Endothelial cell of umbilical vein (primary cell): ENCODE measurements around the gene PDLIM5. TPM values are rescaled to one million over a fixed set of nuclear protein-coding genes. Genes with fewer than 3 reads are reported as not detected.

ENCODE experiments used
- BruUV-seq: library from RNA; stranded (reverse); fragments of 400-500 nt; replicated peaks from 2 replicates; lab custom pipeline; 2021; lab: Mats Ljungman, UMichigan
- CTCF ChIA-PET: fragments of 300-600, 350-600 bp; sonication (Branson Sonifier 250); formaldehyde crosslinking; loops from one replicate; lab custom pipeline; 2021; ENCODE audit warnings: antibody characterized with exemption, inconsistent platforms; lab: Charles Lee
- POLR2A ChIA-PET: fragments of 300-600, 350-600 bp; sonication (Branson Sonifier 250); formaldehyde crosslinking; loops from one replicate; lab custom pipeline; 2021; ENCODE audit warnings: antibody characterized with exemption, inconsistent platforms; lab: Charles Lee
- DNase-seq: peaks from one replicate; pipeline ENCODE4 v3.0.0-alpha.2; 2011; ENCODE audit warnings: low read depth, low spot score
- FAIRE-seq: peaks from 2 replicates; lab custom pipeline; 2011; peaks lifted over from hg19 to GRCh38; lab: Jason Lieb, UNC
- H2AFZ ChIP-seq: 2 replicates; pipeline ENCODE4 v1.6.0; 2012; ENCODE audit warnings: low read depth, low read length, control low read depth, inconsistent platforms
- H3K27ac ChIP-seq: 2 replicates; pipeline ENCODE4 v1.5.1; 2011; ENCODE audit warnings: low read depth, mild to moderate bottlenecking, control low read depth, low read length, moderate library complexity; ENCODE audit not compliant: insufficient read depth
- H3K27me3 ChIP-seq, 2 experiments: 2 replicates each; pipeline versions ENCODE4 v1.6.0 to v1.6.1; 2011; ENCODE audit warnings: low read length in 2 of 2, mixed read lengths in 1 of 2; ENCODE audit not compliant: control insufficient read depth in 2 of 2, insufficient read depth in 2 of 2
- H3K36me3 ChIP-seq, 2 experiments: 2 replicates in 1 of 2; 3 replicates in 1 of 2; pipeline ENCODE4 v1.5.1; 2011; ENCODE audit warnings: low read length in 2 of 2, mild to moderate bottlenecking in 1 of 2, moderate library complexity in 1 of 2; ENCODE audit not compliant: control insufficient read depth in 2 of 2, insufficient read depth in 2 of 2; ENCODE audit errors: extremely low read depth in 1 of 2
- H3K4me1 ChIP-seq: 3 replicates; pipeline ENCODE4 v1.5.1; 2011; ENCODE audit warnings: mild to moderate bottlenecking, low read length; ENCODE audit not compliant: control insufficient read depth, insufficient read depth; ENCODE audit errors: extremely low read depth
- H3K4me2 ChIP-seq: 2 replicates; pipeline ENCODE4 v1.6.1; 2011; ENCODE audit warnings: low read length, control low read depth, mixed read lengths; ENCODE audit not compliant: insufficient read depth
- H3K4me3 ChIP-seq, 3 experiments: fragments of 200-600 bp in 1 of 3; sonication (generic), shearing (Covaris generic) in 1 of 3; replicated peaks in 1 of 3; 2 replicates each; pipeline ENCODE4 v1.5.1; 2011 to 2016; ENCODE audit warnings: control low read depth in 3 of 3, low read length in 3 of 3, mild to moderate bottlenecking in 2 of 3, inconsistent platforms in 1 of 3, low read depth in 1 of 3, moderate library complexity in 1 of 3; ENCODE audit not compliant: insufficient read depth in 1 of 3
- H3K79me2 ChIP-seq: 2 replicates; pipeline ENCODE4 v1.6.0; 2012; ENCODE audit warnings: low read length, inconsistent platforms; ENCODE audit not compliant: control insufficient read depth, insufficient read depth
- H3K9ac ChIP-seq: replicated peaks from 2 replicates; pipeline ENCODE3; 2011; ENCODE audit warnings: low read length, control low read depth; ENCODE audit not compliant: insufficient read depth; ENCODE audit errors: extremely low read depth
- H3K9me1 ChIP-seq: replicated peaks from 3 replicates; pipeline ENCODE4 v1.6.0; 2011; ENCODE audit warnings: mild to moderate bottlenecking, low read length; ENCODE audit not compliant: control insufficient read depth, insufficient read depth; ENCODE audit errors: extremely low read depth
- H3K9me3 ChIP-seq: replicated peaks from 2 replicates; pipeline ENCODE4 v1.5.1; 2012; ENCODE audit warnings: low read length, inconsistent platforms; ENCODE audit not compliant: control insufficient read depth, insufficient read depth
- H4K20me1 ChIP-seq: replicated peaks from 2 replicates; pipeline ENCODE3; 2011; ENCODE audit warnings: mild to moderate bottlenecking, low read length; ENCODE audit not compliant: control insufficient read depth, insufficient read depth; ENCODE audit errors: extremely low read depth
- EZH2 ChIP-seq: IDR thresholded peaks from 2 replicates; pipeline ENCODE4 v1.6.1; 2012; ENCODE audit warnings: borderline replicate concordance, low read depth, mild to moderate bottlenecking, moderate library complexity, low read length, inconsistent platforms; ENCODE audit not compliant: severe bottlenecking
- FOS ChIP-seq: IDR thresholded peaks from 2 replicates; pipeline ENCODE4 v1.6.1; 2011; ENCODE audit warnings: mild to moderate bottlenecking, low read length, moderate library complexity, borderline replicate concordance; ENCODE audit not compliant: insufficient read depth
- GATA2 ChIP-seq: IDR thresholded peaks from 2 replicates; pipeline ENCODE4 v1.7.0; 2011; ENCODE audit warnings: low read depth, mild to moderate bottlenecking, moderate library complexity, mixed read lengths, low read length; ENCODE audit not compliant: insufficient read length, insufficient read depth
- JUN ChIP-seq: IDR thresholded peaks from 2 replicates; pipeline ENCODE4 v1.6.1; 2011; ENCODE audit warnings: borderline replicate concordance, low read depth; ENCODE audit not compliant: insufficient read length, insufficient read depth
- MYC ChIP-seq: IDR thresholded peaks from one replicate; pipeline ENCODE4 v1.6.1; 2011; ENCODE audit warnings: mild to moderate bottlenecking, low read depth, low read length
- POLR2A ChIP-seq: IDR thresholded peaks from 2 replicates; pipeline ENCODE4 v1.6.1; 2012; ENCODE audit warnings: low read depth, mild to moderate bottlenecking, control low read depth, low read length
- POLR2AphosphoS5 ChIP-seq: IDR thresholded peaks from 2 replicates; pipeline ENCODE4 v1.6.1; 2012; ENCODE audit warnings: low read depth, mild to moderate bottlenecking, control low read depth, low read length, moderate library complexity; ENCODE audit not compliant: insufficient read depth
- dilution Hi-C: fragments of 300-500 bp; cut with MboI; formaldehyde crosslinking; loops from one replicate; pipeline ENCODE4 v1.15.0; 2019; ENCODE audit warnings: low sequenced_read_pairs; ENCODE audit not compliant: extremely low pct_ligation_motif_present
- intact Hi-C: fragments of 100-400 bp; cut with micrococcal nuclease; formaldehyde crosslinking; loops from one replicate; pipeline ENCODE4 v1.10.0; 2022
- polyA plus RNA-seq, 4 experiments: library from polyadenylated mRNA; depleted of rRNA in 3 of 4; stranded (reverse) in 3 of 4; unstranded in 1 of 4; fragments of >200 nt; gene quantifications; 2 replicates each; pipeline versions ENCODE4 v1.2.1 to v1.2.3, GENCODE V29; 2011 to 2012; ENCODE audit warnings: missing spikeins in 1 of 4
- total RNA-seq: library from RNA; stranded (reverse); gene quantifications from 2 replicates; pipeline ENCODE4 v1.2.3, GENCODE V29; 2021
- TF ChIP-seq, protein P1 (sequence below), 2 donors: IDR thresholded peaks; 1 replicate in 1 of 2; 2 replicates in 1 of 2; pipeline ENCODE4 v1.5.1; 2011; ENCODE audit warnings: low read length in 2 of 2, mild to moderate bottlenecking in 2 of 2, moderate library complexity in 2 of 2, control low read depth in 1 of 2, inconsistent platforms in 1 of 2, low read depth in 1 of 2; ENCODE audit not compliant: insufficient read depth in 1 of 2; ENCODE audit errors: extremely low read depth in 1 of 2
- TF ChIP-seq, protein P2 (sequence below): IDR thresholded peaks from 2 replicates; pipeline ENCODE4 v1.6.1; 2011; ENCODE audit not compliant: insufficient read depth, insufficient read length

The PDLIM5 gene
- total and polyA plus RNA-seq, 2 donors (not counting 3 experiments of a cell fraction or from before 2014, with no cell fraction given): 243 to 310 TPM

GRCh38 chr4:94430406-94430805 lies 21.3 kb upstream of the PDLIM5 start:
- H3K9me3 ChIP-seq: peaks cover 2% of the 10 kb centered on the region
- no peak for FAIRE-seq
- no peaks in the 10 kb centered on the region for H3K4me1 ChIP-seq
- no peak overlapping the region for H3K4me3 ChIP-seq
- CTCF ChIA-PET: interaction anchor here (1.1 to 1.7 kb wide), 6 partner anchors 8 to 91 kb away, joined by 3 to 9 read pairs (median 4); no protein-coding TSS in a partner anchor
- H3K27me3 ChIP-seq: no peaks in the 10 kb centered on the region
- dilution Hi-C loops: no loop called here
- no peak overlapping the region for H3K4me2 ChIP-seq
- no peak overlapping the region for H2AFZ ChIP-seq
- BruUV-seq: no TSS peak
- TF ChIP-seq FOS: no peak
- TF ChIP-seq POLR2A: no peak
- no peak for TF ChIP-seq MYC
- TF ChIP-seq POLR2AphosphoS5: no peak
- no peak for TF ChIP-seq JUN
- no peak for TF ChIP-seq GATA2
- TF ChIP-seq, protein P1, sequence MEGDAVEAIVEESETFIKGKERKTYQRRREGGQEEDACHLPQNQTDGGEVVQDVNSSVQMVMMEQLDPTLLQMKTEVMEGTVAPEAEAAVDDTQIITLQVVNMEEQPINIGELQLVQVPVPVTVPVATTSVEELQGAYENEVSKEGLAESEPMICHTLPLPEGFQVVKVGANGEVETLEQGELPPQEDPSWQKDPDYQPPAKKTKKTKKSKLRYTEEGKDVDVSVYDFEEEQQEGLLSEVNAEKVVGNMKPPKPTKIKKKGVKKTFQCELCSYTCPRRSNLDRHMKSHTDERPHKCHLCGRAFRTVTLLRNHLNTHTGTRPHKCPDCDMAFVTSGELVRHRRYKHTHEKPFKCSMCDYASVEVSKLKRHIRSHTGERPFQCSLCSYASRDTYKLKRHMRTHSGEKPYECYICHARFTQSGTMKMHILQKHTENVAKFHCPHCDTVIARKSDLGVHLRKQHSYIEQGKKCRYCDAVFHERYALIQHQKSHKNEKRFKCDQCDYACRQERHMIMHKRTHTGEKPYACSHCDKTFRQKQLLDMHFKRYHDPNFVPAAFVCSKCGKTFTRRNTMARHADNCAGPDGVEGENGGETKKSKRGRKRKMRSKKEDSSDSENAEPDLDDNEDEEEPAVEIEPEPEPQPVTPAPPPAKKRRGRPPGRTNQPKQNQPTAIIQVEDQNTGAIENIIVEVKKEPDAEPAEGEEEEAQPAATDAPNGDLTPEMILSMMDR (IDR thresholded peaks at IDR 0.05; ENCODE audit: extremely low read depth in 1 of 2, insufficient read depth in 1 of 2, low read depth in 1 of 2, low read length in 2 of 2): no peak
- no peak for TF ChIP-seq EZH2
- TF ChIP-seq, protein P2, sequence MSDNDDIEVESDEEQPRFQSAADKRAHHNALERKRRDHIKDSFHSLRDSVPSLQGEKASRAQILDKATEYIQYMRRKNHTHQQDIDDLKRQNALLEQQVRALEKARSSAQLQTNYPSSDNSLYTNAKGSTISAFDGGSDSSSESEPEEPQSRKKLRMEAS: no peak
- no peak overlapping the region for H3K27ac ChIP-seq
- H4K20me1 ChIP-seq: no peaks in the 10 kb centered on the region
- no peaks in the 10 kb centered on the region for H3K9me1 ChIP-seq
- H3K79me2 ChIP-seq: no peaks in the 10 kb centered on the region
- intact Hi-C loops: no loop called here
- no peak overlapping the region for H3K9ac ChIP-seq
- POLR2A ChIA-PET: interaction anchor here (0.7 kb wide), 1 partner anchor 66 kb away, joined by 5 read pairs; no protein-coding TSS in a partner anchor
- no peak for DNase-seq
- H3K36me3 ChIP-seq: no peaks in the 10 kb centered on the region
